Measurements from ENCODE around the gene SLC7A10. TPM values are rescaled to one million over a fixed set of nuclear protein-coding genes. Genes with fewer than 3 reads are reported as not detected.

SLC7A10 gene
- total and polyA plus RNA-seq, 7 donors: 0.27 to 1.4 (median 1.1) TPM; not detected in 4

DNA sequence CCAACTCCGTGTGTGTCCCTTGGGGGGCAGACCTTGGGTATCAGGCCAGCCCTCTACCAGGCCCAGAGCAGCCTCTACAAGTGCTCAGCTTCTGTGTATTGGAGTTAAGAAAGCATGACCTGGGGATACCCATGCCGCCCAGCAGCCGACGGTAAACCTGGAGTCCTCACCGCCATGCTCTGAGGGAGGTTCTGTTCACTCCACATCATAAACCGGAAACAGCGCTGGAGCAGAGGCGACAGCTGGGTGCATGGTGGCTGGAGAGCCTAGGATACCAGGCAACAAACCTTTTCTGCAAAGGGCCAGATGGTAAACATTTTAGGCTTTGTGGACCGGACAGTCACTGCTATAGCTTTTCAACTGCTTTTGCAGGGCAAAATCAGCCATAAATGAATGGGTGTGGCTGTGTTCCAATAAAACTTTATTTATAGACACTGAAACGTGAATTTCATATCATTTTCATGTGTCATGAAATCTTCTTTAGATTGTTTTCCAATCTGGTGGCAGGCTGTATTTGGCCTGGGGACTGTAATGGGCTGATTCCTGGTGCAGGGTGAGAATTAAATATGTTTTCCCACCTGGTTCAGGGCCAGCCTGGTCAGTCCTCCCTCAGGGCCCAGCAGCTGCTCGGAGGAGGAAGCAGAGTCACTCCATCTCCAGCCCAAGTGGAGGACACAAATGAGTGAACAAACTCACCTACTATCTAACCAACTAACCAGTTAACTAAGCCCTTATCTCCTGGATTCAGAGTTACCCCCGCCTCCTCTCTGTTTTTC is 45.8 kb upstream of the SLC7A10 start:
- H3K27me3 ChIP-seq: no peaks in the 10 kb centered on the region
- TF ChIP-seq POLR2AphosphoS5 (IDR thresholded peaks at IDR 0.05) (no peak), EP300 (IDR thresholded peaks at IDR 0.05) (no peak), POLR2A (IDR thresholded peaks at IDR 0.05) (no peak), CTCF (IDR thresholded peaks at IDR 0.05) (no peak)
- intact Hi-C loops (cut with DNase I): no loop called here
- H3K27ac ChIP-seq: no peak overlapping the region
- no peaks in the 10 kb centered on the region for H3K9me3 ChIP-seq
- 80 to 88% methylated on average over 12 of the region's 12 CpGs for WGBS, 2 donors
- H3K36me3 ChIP-seq: no peaks in the 10 kb centered on the region
- no peak overlapping the region for H3K4me3 ChIP-seq
- peaks cover 0 to 5% (median 0%) of the 10 kb centered on the region in 4 donors for H3K4me1 ChIP-seq
- DNase-seq: no peak

GRCh38 chr19:33270769-33271168 is 45.1 kb upstream of the SLC7A10 start:
- 92 to 98% methylated on average over 1 of the region's 1 CpG for WGBS, 2 donors
- H3K4me3 ChIP-seq: no peak overlapping the region
- intact Hi-C loops (cut with DNase I): no loop called here
- no peak for TF ChIP-seq POLR2A (IDR thresholded peaks at IDR 0.05)
- TF ChIP-seq EP300 (IDR thresholded peaks at IDR 0.05): no peak
- TF ChIP-seq POLR2AphosphoS5 (IDR thresholded peaks at IDR 0.05): no peak
- no peak for TF ChIP-seq CTCF (IDR thresholded peaks at IDR 0.05)
- H3K36me3 ChIP-seq: no peaks in the 10 kb centered on the region
- no peak overlapping the region for H3K27ac ChIP-seq
- H3K9me3 ChIP-seq: no peaks in the 10 kb centered on the region
- H3K27me3 ChIP-seq: no peaks in the 10 kb centered on the region
- peaks cover 0 to 5% (median 0%) of the 10 kb centered on the region in 4 donors for H3K4me1 ChIP-seq
- no peak for DNase-seq

DNA sequence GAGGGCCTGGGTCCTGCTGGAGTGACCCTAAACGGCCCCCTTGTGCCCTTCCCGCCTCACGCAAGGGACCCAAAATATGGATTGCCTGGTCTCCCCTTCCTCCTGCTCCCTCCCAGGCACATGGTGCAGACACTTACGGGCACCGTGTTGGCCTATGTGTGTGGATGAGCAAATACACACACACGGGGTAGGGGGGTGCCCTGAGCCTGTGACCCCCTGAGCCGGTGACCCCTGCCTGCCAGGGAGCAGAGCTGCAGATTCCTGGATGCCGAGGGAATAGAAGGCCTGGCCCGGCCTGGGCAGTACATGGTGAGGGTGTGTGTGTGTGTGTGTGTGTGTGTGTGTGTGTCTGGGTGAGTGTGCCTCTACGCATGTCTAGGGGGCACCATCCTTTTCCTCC is 43.4 kb upstream of the SLC7A10 start:
- Histone ChIP-seq H3K4me1 (peaks cover 0 to 5% (median 0%) of the 10 kb centered on the region in 4 donors), H3K27ac (no peak overlapping the region), H3K4me3 (no peak overlapping the region), H3K27me3 (no peaks in the 10 kb centered on the region), H3K36me3 (no peaks in the 10 kb centered on the region), H3K9me3 (no peaks in the 10 kb centered on the region)
- intact Hi-C loops (cut with DNase I): no loop called here
- no peak for TF ChIP-seq POLR2AphosphoS5 (IDR thresholded peaks at IDR 0.05)
- TF ChIP-seq CTCF (IDR thresholded peaks at IDR 0.05): no peak
- TF ChIP-seq EP300 (IDR thresholded peaks at IDR 0.05): no peak
- TF ChIP-seq POLR2A (IDR thresholded peaks at IDR 0.05): no peak
- no peak for DNase-seq
- 82 to 86% methylated on average over 10 of the region's 10 CpGs for WGBS, 2 donors

DNA sequence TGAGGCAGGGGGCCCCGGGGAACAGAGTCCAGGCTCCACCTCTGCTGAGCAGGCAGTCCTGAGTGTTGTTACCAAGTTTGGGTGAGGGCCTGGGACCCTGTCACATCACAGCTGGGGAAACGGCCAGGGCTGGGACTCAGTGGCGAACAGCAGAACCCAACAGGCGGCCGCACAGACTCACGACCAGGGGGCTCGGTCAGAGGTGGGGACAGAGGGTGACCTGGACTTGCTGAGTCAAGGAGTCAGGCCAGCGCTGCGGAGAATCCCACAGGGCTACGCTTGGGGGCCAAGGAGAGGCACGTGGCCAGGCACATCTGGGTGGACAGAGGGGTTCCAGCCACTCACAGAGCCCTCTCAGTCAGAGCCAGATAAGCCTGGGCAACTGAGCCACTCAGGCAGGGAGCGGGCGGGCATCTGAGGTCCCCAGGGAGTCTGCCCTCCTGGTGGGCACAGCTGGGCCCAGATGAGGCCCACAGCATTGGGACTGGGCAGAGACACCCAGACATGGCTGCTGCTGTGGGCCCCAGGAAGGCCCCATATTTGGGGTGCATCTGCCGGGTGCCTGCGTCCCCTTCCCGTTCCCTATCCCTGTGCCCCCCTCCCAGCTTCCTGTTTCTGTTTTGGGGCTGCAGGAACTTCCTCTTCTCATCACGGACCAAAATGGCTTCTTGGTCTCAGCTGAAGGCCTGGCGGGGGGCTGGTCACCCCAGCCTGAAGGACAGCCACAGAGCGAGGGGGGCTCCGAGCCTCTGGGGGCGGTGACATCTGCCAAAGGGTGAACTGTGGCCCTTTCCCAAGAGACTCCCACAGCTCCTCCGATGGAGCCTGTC is 42.7 kb upstream of the SLC7A10 start:
- H3K27me3 ChIP-seq: no peaks in the 10 kb centered on the region
- H3K36me3 ChIP-seq: no peaks in the 10 kb centered on the region
- WGBS, 2 donors: 78 to 85% methylated on average over 22 of the region's 22 CpGs
- intact Hi-C loops (cut with DNase I): no loop called here
- TF ChIP-seq EP300 (IDR thresholded peaks at IDR 0.05): no peak
- no peak for TF ChIP-seq POLR2AphosphoS5 (IDR thresholded peaks at IDR 0.05)
- no peak for TF ChIP-seq POLR2A (IDR thresholded peaks at IDR 0.05)
- no peak for TF ChIP-seq CTCF (IDR thresholded peaks at IDR 0.05)
- no peak overlapping the region for H3K4me3 ChIP-seq
- no peak overlapping the region for H3K27ac ChIP-seq
- no peaks in the 10 kb centered on the region for H3K4me1 ChIP-seq
- no peak for DNase-seq
- no peaks in the 10 kb centered on the region for H3K9me3 ChIP-seq
